Mucosa of descending colon (tissue), 3 donors: Measurements from ENCODE around the gene CUL7. TPM values are rescaled to one million over a fixed set of nuclear protein-coding genes. Genes with fewer than 3 reads are reported as not detected.

Experiments used
- ATAC-seq: fragments of 200-7000 bp; cut with Tn5 transposase; one replicate; pipeline ENCODE4 v1.9.1; 2020; ENCODE audit warnings: mild to moderate bottlenecking, moderate library complexity
- DNase-seq, 3 donors: peaks; one replicate each; pipeline ENCODE4 v3.0.0-alpha.2; 2020
- H3K36me3 ChIP-seq: fragments of 200-600 bp; one replicate; pipeline ENCODE4 v1.8.0; 2021; ENCODE audit warnings: low read depth, mild to moderate bottlenecking
- H3K4me1 ChIP-seq: fragments of 200-600 bp; one replicate; pipeline ENCODE4 v1.8.0; 2021; ENCODE audit warnings: low read depth, mild to moderate bottlenecking
- H3K4me3 ChIP-seq: fragments of 200-600 bp; one replicate; pipeline ENCODE4 v1.8.0; 2021; ENCODE audit warnings: mild to moderate bottlenecking
- H3K9me3 ChIP-seq: fragments of 200-600 bp; one replicate; pipeline ENCODE4 v1.8.0; 2021; ENCODE audit warnings: mild to moderate bottlenecking
- CTCF ChIP-seq: fragments of 200-600 bp; IDR thresholded peaks from one replicate; pipeline ENCODE4 v1.8.0; 2022; ENCODE audit warnings: antibody characterized with exemption, mild to moderate bottlenecking
- intact Hi-C, 2 donors: fragments of 100-400 bp; cut with DNase I in 1 of 2; cut with micrococcal nuclease in 1 of 2; formaldehyde crosslinking; loops; one replicate each; pipeline versions ENCODE4 v1.11.0 to v1.11.1; 2022; cut with DNase I, micrococcal nuclease
- total RNA-seq, 3 donors: library from RNA; stranded (reverse); fragmentation: NEBNext Ultra II Directional in 2 of 3; extraction: Animal tissue kit (Norgen Biotek cat#: 25700) in 2 of 3; gene quantifications; one replicate each; pipeline versions ENCODE4 v1.2.1 to v1.2.4, GENCODE V29; 2021 to 2023
- donor health status: DM: no; HTN: no; CAD: no; lungs with moderate emphysema.
- donor health status: DM: no; HTN: no; CAD: no.
- donor health status: DM: no; HTN: yes; CAD: no.

CUL7 gene
- total RNA-seq, 3 donors from 2014 or later: 15.1 to 16.2 (median 15.3) TPM

GRCh38 chr6:43021270-43022047 is 32.2 kb downstream of the CUL7 start, which contains the start of gene RRP36:
TSS of gene RRP36 (plus strand) at chr6:43021623. CDS start at chr6:43021655, 32 bp downstream.
- ATAC-seq (peak; percentile 97), DNase-seq (peak; percentile 85 to 88 (median 88))
- intact Hi-C loops: no loop called here
- Histone ChIP-seq H3K4me1 (peaks cover 15% of the 10 kb centered on the region), H3K9me3 (no peaks in the 10 kb centered on the region), H3K36me3 (no peaks in the 10 kb centered on the region), H3K4me3 (peak within 1 kb of the TSS; percentile 78)
- TF ChIP-seq CTCF: no peak

DNA sequence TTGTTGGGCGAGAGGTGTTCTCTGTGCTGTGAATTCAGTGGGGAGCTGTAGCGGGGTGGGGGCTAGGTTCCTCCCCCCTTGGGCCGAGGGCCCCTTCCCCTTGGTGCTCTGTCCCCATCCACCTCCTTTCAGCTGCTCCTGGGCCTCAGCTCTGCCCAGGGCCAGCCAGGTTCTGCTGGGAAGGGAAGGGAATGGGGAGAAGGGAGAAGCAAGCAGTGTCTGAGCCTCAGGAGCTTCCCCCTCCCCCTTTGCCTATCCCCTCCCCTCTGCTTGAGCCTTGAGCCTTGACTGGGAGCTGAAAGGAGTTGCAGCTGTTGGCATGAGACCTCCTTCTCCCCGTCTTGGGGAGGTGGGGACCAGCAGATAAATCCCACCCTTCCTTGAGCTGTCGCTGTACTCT is 32.8 kb downstream of the CUL7 start:
- intact Hi-C loops: no loop called here
- Histone ChIP-seq H3K36me3 (no peaks in the 10 kb centered on the region), H3K4me3 (no peak overlapping the region), H3K9me3 (no peaks in the 10 kb centered on the region), H3K4me1 (peaks cover 21% of the 10 kb centered on the region)
- DNase-seq: peak in 1 of 3 donors; percentile 39
- ATAC-seq: peak; percentile 5
- no peak for TF ChIP-seq CTCF

DNA sequence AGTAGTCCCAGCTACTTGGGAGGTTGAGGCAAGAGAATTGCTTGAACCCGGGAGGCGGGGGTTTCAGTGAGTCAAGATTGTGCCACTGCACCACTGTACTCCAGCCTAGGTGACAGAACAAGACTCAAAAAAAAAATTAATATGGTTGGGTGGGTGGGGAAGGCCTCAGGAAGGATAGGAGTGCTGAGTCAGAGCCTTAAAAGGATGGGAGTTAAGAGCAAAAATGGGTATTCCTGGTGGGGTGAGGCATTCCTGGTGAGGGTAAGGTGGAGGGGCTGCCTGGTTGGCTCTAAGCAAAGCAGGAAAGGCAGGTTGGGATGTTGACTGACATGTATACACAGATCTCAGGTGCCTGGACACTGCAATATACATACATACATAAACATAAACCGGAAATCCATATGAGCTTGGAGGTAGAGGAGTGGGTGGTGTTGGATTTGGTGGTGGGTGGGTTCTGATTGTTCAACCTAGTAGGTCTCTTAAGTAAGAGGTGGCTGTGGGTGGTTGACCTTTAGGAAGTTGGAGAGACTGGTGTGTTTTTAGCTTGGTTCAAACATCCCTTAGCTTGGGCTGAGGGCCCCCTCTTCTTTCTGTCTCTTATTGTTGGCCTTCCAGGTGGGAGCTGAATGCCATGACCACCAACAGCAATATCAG is 33.5 kb downstream of the CUL7 start:
- H3K36me3 ChIP-seq: no peaks in the 10 kb centered on the region
- no peak for TF ChIP-seq CTCF
- no peak for ATAC-seq
- no peak for DNase-seq
- H3K4me3 ChIP-seq: no peak overlapping the region
- intact Hi-C loops: no loop called here
- no peaks in the 10 kb centered on the region for H3K9me3 ChIP-seq
- H3K4me1 ChIP-seq: peaks cover 24% of the 10 kb centered on the region

DNA sequence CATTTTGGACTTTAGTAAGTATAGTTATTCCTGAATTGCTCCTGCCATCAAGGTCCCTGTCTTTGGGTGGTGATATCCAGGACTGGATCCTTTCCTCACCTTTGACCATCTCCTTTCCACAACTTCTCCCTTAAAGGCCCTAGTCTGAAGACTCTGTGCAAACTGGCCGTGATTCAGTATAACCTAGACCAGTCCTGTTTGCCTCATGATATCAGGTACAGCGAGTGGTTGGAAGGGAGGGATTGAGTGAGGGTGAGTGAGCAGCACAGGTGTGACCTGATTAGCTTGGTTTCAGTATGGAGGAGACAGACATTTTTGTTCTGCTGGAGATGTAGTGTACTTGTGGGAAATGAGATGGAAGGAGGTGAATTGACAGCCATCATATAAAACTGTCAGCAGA is 34.5 kb downstream of the CUL7 start:
- no peak for TF ChIP-seq CTCF
- ATAC-seq (no peak), DNase-seq (no peak)
- intact Hi-C loops: no loop called here
- no peaks in the 10 kb centered on the region for H3K36me3 ChIP-seq
- H3K4me1 ChIP-seq: peaks cover 30% of the 10 kb centered on the region
- H3K9me3 ChIP-seq: no peaks in the 10 kb centered on the region
- H3K4me3 ChIP-seq: no peak overlapping the region

DNA sequence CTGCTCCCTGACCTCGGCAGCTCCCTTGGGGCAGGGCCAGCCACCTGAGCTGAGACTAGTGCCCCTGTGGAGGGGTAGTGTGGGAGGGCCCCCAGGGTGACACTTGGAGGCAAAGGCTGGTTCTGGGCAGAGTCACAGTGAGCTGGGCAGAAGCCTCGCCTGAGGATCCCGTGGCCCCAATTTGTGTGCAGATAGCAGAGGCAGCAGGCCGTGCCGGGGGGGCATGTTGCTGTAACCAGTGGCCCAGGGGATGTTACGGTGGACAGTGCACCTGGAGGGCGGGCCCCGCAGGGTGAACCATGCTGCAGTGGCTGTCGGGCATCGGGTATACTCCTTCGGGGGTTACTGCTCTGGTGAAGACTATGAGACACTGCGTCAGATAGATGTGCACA is 36.7 kb downstream of the CUL7 start:
- Histone ChIP-seq H3K4me3 (no peak overlapping the region), H3K9me3 (no peaks in the 10 kb centered on the region), H3K4me1 (peaks cover 32% of the 10 kb centered on the region), H3K36me3 (peaks cover 4% of the 10 kb centered on the region)
- DNase-seq (no peak), ATAC-seq (no peak)
- intact Hi-C loops: no loop called here
- TF ChIP-seq CTCF: no peak
